Osteocyte (in vitro differentiated cells): Measurements from ENCODE around the gene STAT6. TPM values are rescaled to one million over a fixed set of nuclear protein-coding genes. Genes with fewer than 3 reads are reported as not detected.

Source experiments
- DNase-seq: peaks from one replicate; pipeline ENCODE4 v3.0.0; 2021; ENCODE audit warnings: mixed read lengths; ENCODE audit not compliant: unreplicated experiment; ENCODE audit errors: extremely low spot score
- H3K27ac Mint-ChIP-seq: one replicate; pipeline ENCODE4 v1.8.0; 2021; ENCODE audit warnings: mild to moderate bottlenecking, mixed read lengths; ENCODE audit not compliant: unreplicated experiment
- H3K27me3 Mint-ChIP-seq: one replicate; pipeline ENCODE4 v1.8.0; 2021; ENCODE audit warnings: mixed read lengths; ENCODE audit not compliant: unreplicated experiment
- H3K36me3 Mint-ChIP-seq: one replicate; pipeline ENCODE4 v1.8.0; 2021; ENCODE audit warnings: mixed read lengths; ENCODE audit not compliant: unreplicated experiment
- H3K4me1 Mint-ChIP-seq: one replicate; pipeline ENCODE4 v1.8.0; 2021; ENCODE audit warnings: mixed read lengths; ENCODE audit not compliant: unreplicated experiment
- H3K4me3 Mint-ChIP-seq: one replicate; pipeline ENCODE4 v1.8.0; 2021; ENCODE audit warnings: mild to moderate bottlenecking, moderate library complexity, mixed read lengths; ENCODE audit not compliant: unreplicated experiment
- H3K9me3 Mint-ChIP-seq: one replicate; pipeline ENCODE4 v1.8.0; 2021; ENCODE audit warnings: mixed read lengths; ENCODE audit not compliant: unreplicated experiment
- CTCF ChIP-seq: fragments of 200-600 bp; sonication (generic); IDR thresholded peaks from 2 replicates; pipeline ENCODE4 v1.5.0; 2021; ENCODE audit warnings: antibody characterized with exemption, mild to moderate bottlenecking, moderate library complexity
- total RNA-seq: library from RNA; stranded (reverse); gene quantifications from 2 replicates; pipeline ENCODE4 v1.2.1, GENCODE V29; 2021

STAT6 gene
- total RNA-seq, 1 donor from 2014 or later: 161 TPM

DNA sequence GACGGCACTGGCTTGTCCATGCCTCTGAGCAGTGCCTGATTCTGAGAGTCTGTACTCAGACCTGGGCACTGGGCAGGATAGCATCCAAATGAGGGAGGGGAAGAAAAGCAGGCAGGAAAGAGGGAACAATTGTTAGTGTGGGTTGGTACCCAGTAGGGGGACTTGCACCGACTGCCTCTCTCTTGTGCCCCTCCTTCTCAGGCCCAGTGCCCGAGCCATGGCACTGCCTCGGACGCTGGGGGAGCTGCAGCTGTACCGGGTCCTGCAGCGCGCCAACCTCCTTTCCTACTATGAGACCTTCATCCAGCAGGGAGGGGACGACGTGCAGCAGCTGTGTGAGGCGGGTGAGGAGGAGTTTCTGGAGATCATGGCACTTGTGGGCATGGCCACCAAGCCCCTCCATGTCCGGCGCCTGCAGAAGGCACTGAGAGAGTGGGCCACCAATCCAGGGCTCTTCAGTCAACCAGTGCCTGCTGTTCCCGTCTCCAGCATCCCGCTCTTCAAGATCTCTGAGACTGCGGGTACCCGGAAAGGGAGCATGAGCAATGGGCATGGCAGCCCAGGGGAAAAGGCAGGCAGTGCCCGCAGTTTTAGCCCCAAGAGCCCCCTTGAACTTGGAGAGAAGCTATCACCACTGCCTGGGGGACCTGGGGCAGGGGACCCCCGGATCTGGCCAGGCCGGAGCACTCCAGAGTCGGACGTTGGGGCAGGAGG lies 20.1 kb downstream of the STAT6 start:
- DNase-seq: no peak
- TF ChIP-seq CTCF: no peak
- Mint-ChIP-seq H3K4me3 (peak overlapping the region; percentile 98), H3K4me1 (peaks cover 55% of the 10 kb centered on the region), H3K27ac (peak overlapping the region; percentile 69), H3K9me3 (no peaks in the 10 kb centered on the region), H3K27me3 (no peaks in the 10 kb centered on the region), H3K36me3 (peaks cover 29% of the 10 kb centered on the region)

- no peak for DNase-seq
- no peaks in the 10 kb centered on the region for H3K9me3 Mint-ChIP-seq
- H3K4me3 Mint-ChIP-seq: peak overlapping the region; percentile 98
- TF ChIP-seq CTCF: no peak
- peak overlapping the region; percentile 69 for H3K27ac Mint-ChIP-seq
- peaks cover 29% of the 10 kb centered on the region for H3K36me3 Mint-ChIP-seq
- no peaks in the 10 kb centered on the region for H3K27me3 Mint-ChIP-seq
- peaks cover 60% of the 10 kb centered on the region for H3K4me1 Mint-ChIP-seq
Measured at GRCh38 chr12:57090490-57090889, 20.7 kb downstream of the STAT6 start.

DNA sequence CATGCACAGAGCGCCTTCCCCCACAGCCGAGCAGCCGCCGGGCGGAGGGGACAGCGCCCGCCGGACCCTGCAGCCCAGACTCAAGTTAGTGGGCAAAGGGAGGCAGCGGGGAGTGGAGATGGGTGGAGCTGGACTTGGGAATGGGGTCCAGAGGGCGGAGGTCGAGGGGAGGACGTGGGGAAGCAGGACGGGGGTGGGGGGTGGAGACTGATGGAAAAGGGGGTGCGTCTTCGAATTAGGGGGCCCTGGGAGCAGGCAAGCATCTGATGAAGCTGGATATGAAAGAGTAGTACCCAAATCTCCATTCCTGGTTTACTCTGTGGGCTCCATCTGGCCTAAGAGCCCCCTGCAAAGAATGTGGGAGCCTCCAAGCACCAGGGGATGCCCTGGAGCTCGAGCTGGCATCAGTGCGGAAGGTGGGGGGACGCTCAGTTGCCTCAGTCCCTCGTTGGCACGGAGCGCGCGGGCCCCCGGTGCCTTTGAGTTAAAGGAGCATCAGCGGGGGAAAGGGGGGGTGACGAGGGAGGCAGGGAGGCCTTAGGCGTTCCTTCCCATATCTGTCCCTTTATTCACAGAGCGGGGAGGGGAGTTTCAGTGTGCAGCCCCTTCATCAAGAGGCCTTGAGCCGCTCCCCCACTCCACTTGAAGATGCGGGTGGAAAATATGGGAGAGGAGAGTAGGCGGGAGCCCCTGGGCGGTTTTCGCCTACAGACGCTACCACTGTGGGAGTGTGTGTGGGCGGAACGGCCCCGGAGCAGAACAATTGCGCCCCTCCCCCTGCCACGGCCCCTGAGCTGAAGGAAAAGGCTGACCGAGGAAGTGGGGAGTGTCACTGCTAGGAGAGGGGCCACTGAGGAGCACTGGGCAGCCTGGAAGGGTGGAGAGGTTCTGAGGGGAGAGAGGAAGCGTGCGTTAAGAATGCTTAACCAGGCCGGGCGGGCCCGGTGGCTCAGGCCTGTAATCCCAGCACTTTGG lies 21.6 kb downstream of the STAT6 start:
- no peaks in the 10 kb centered on the region for H3K27me3 Mint-ChIP-seq
- H3K4me1 Mint-ChIP-seq: peaks cover 57% of the 10 kb centered on the region
- DNase-seq: no peak
- peaks cover 26% of the 10 kb centered on the region for H3K36me3 Mint-ChIP-seq
- H3K9me3 Mint-ChIP-seq: no peaks in the 10 kb centered on the region
- no peak for TF ChIP-seq CTCF
- H3K4me3 Mint-ChIP-seq: peak overlapping the region; percentile 98
- H3K27ac Mint-ChIP-seq: peak overlapping the region; percentile 89

DNA sequence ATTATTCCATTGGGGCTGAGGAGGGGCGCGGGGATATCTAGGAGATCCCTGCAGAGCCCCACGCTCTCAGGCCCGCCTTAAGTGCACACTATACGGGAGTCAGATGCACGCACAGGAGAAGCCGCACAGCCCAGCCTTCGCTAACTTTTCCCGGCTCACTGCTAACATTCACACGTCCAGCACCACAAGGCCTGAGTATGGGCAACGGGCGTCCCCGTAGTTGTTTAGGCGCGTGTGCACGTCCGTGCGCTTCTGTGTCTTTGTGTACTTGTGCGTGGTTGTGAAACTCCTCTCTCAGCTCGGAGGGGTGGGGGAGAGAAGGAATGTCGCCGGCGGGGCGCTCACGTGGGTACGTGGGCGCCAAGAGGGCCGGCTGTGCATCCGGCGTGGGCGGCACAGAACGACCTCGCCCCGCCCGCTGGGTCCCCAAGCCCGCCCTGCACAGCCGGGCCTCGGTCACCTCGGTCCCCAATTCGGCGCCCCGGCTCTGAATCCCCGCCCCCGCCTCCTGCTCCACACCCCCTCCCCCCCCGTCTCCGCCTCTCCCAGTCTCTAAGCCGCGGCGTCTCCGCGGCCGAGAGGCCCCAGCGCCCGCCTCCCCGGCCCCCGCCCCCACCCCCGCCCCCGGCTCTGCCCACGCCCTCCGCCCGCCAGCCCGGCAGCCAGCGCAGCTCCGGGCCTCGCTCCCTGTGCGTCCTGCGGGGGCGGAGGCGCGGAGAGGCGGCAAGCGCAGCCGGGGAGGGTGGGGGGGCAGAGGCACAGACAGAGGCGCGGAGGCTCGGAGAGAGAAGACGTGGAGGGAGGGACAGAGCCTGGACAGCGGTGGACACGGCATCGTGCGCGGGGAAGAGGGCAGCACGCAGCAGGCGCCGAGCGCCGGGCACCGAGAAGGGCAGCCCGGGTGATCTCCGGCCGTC lies 22.6 kb downstream of the STAT6 start, which contains the start of gene NAB2:
NAB2 (plus strand) TSS at position 761 of the 917 bp plus-strand sequence. CDS start 158 bp downstream, outside the sequence.
- DNase-seq: peak; percentile 96
- Mint-ChIP-seq H3K36me3 (peaks cover 24% of the 10 kb centered on the region), H3K9me3 (no peaks in the 10 kb centered on the region), H3K27ac (peak within 1 kb of the TSS; percentile 97), H3K4me3 (peak within 1 kb of the TSS; percentile 98), H3K27me3 (no peaks in the 10 kb centered on the region), H3K4me1 (peaks cover 50% of the 10 kb centered on the region)
- TF ChIP-seq CTCF: no peak
